GM21576 (cell line): ENCODE results near the gene SSBP2.

Experiments
- ATAC-seq: cut with Tn5 transposase; IDR thresholded peaks from one replicate; pipeline ENCODE4 v1.9.1; 2021; ENCODE audit warnings: mild to moderate bottlenecking, moderate library complexity; ENCODE audit not compliant: unreplicated experiment

Gene SSBP2

GRCh38 chr5:81751009-81751835, at the start of gene SSBP2:
SSBP2 (minus strand) TSS chr5:81751097; CDS start chr5:81751042, 55 bp downstream.
- peak; percentile 76 for ATAC-seq

- ATAC-seq: no peak
Observed at GRCh38 chr5:81795666-81796065, 44.8 kb upstream of the SSBP2 start.

GRCh38 chr5:81794226-81794625, 43.3 kb upstream of the SSBP2 start:
- ATAC-seq: no peak

- no peak for ATAC-seq
Observed at GRCh38 chr5:81790336-81790735, 39.4 kb upstream of the SSBP2 start.

GRCh38 chr5:81789033-81789432, 38.1 kb upstream of the SSBP2 start:
- no peak for ATAC-seq

- no peak for ATAC-seq
Observed at GRCh38 chr5:81788329-81788728, 37.4 kb upstream of the SSBP2 start.

GRCh38 chr5:81787474-81788242, 36.8 kb upstream of the SSBP2 start:
- no peak for ATAC-seq

- ATAC-seq: no peak
Observed at GRCh38 chr5:81786991-81787390, 36.1 kb upstream of the SSBP2 start.

GRCh38 chr5:81786496-81786895, 35.6 kb upstream of the SSBP2 start:
- no peak for ATAC-seq

- ATAC-seq: no peak
Observed at GRCh38 chr5:81785322-81785721, 34.4 kb upstream of the SSBP2 start.

GRCh38 chr5:81783401-81783800, 32.5 kb upstream of the SSBP2 start:
- ATAC-seq: no peak

GRCh38 chr5:81782811-81783210, 31.9 kb upstream of the SSBP2 start:
- no peak for ATAC-seq

- ATAC-seq: peak; percentile 4
Observed at GRCh38 chr5:81779916-81780266, 29.0 kb upstream of the SSBP2 start.

GRCh38 chr5:81779125-81779915, 28.4 kb upstream of the SSBP2 start:
- peak; percentile 95 for ATAC-seq

- no peak for ATAC-seq
Observed at GRCh38 chr5:81778642-81779041, 27.7 kb upstream of the SSBP2 start.

- ATAC-seq: no peak
Observed at GRCh38 chr5:81776258-81776657, 25.4 kb upstream of the SSBP2 start.

- no peak for ATAC-seq
Observed at GRCh38 chr5:81774374-81774773, 23.5 kb upstream of the SSBP2 start.

GRCh38 chr5:81773574-81773973, 22.7 kb upstream of the SSBP2 start:
- no peak for ATAC-seq

- ATAC-seq: no peak
Observed at GRCh38 chr5:81773161-81773560, 22.3 kb upstream of the SSBP2 start.

- no peak for ATAC-seq
Observed at GRCh38 chr5:81772488-81772887, 21.6 kb upstream of the SSBP2 start.

GRCh38 chr5:81768935-81769452, 18.1 kb upstream of the SSBP2 start:
- ATAC-seq: no peak
